Measurements from ENCODE around the gene RRP8.

The RRP8 gene

DNA sequence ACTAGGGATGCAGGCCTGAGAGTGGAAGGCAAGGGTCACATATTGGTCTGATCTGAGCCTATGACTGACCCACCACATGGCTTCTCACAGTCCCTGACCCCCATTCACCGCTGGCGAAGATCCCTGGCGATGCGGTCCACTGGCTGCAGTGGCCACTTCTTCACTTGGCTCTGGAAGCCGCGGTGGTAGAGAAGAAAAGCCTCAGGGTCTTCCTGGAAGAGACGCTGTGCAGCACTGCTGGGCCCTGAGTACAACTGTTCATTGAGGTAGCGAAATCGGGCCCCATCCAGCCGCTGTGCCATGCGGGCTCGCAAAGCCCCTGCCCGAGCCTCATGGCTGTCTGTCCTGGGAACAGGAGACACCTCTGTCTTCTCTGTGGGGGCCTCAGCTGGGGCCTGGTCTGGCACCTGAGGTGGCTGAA is 2.4 kb downstream of the RRP8 start:
- no peak for DNase-seq (ENCODE audit: low read depth in 3 of 3)

DNA sequence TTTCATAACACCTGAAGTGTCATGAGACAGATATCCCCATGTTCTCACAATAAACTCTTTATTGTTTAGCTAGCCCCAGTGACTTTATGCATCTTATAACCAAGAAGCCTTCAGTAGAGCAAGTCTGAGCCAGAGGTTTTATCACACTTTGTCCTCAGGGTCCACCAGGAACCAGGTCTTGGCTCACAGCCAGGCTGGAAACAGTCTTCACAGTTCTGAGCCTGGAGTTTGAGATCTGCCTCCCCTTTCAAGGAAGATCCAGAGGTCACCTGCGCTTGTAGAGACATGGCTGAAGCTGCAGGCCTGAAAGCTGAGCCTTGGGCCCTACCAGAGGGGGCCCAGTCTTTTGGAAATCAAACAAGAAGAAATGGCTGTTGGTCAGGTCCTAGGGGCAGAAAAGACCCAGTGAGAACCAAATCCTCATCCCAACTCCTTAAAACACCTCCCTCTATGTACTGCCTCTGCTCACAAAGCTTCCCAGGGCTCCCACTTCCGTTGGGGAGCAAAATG is 3.5 kb downstream of the RRP8 start:
- no peak for DNase-seq (ENCODE audit: low read depth in 3 of 3)

DNA sequence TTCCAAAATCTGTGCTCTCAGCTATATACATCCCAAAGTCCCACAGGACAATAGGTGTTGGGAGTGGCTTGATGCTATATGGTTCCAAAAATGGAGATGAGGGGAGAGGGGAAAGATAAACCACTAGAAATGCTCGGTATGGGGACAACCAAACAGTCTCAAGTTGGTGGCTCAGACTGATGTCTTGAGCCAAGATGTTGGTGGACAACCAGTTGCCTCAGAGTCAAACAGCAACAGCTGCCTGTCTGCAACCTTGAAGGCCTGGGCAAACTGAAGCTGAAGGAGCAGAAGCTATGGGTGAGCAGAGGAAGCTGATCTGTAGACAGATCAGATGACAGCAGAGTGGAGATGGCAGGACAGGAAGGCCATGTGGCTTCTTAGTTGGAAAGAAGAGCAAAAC is 4.0 kb downstream of the RRP8 start:
- DNase-seq (ENCODE audit: low read depth in 3 of 3): no peak

DNA sequence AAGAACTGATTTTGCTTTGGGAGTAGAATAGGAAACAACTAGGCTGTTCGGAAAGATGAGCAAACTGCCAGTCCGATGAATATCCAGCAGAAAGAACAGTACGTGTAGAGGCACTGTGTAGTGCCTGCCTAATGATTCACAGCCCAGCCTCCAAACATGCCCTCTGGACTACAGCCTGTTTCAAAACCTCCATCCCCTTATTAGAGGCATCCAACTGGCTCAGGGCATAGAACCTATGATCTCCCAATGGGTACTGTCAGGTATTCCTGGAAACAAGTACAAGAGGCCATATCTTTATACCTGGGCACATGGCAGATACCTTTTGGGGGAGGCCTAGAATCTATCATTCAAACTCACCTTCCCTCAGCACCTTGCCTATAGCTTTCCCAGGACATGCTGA is 4.9 kb downstream of the RRP8 start:
- DNase-seq (ENCODE audit: low read depth in 3 of 3): no peak

DNA sequence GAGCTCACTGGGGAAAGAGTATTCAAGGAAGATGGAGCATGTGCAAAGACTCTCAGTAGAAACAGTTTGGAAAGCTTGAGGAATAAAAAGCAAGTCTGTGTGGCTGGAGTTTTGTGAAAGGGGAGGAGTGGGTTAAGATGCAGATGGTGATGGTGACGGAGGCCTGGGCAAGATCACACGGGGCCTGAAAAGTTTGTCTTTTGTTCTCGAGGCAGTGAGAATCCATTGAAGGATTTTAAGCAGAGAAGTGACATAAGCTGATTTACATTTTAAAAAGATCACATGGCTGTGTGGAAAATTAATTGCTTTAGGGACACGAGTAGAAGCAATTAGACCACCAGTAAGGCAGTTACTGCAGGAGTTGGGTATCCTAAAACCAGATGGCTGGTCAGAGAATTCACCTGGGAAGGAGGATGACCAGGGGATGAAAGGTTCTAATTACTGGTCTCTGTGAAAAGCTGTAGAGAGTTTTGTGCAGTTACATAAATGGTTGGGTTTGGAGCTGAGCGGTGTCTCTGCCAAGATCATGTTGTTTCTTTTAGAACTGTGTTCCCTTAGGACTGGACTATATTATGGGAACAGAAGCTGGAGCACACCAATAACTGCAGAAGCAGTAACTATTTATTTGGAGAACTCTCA is 7.1 kb downstream of the RRP8 start:
- no peak for DNase-seq (ENCODE audit: low read depth in 3 of 3)

DNA sequence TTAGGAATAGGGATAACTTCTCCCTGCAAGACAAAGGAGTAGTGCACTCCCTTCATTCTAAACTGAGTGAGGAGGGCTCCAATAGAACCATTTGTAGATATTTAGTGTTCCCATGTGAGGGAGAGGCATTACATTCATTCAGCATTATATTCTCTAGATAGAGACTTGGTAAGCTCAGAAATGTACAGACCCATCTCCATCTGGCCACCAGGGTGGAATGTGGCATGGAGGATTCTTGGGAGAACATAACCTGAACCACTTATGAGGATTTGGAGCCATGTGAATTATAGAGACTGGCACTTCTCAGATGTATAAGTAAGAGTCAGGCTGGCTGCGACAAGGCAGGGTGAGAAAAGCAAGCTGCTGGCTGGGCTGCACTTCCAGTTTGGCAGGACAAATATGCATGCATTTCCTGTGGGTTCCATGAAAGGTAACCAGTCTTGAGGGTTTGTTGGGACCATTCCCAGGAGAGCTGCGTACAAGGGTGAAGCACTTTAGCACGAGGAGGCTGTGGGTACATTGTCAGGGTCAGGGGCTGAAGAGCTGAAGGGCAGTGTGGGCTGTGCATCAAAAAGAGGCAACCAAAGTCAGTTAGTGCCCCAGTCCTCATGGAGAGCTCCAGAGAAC is 9.2 kb downstream of the RRP8 start:
- DNase-seq (ENCODE audit: low read depth in 3 of 3): no peak

DNA sequence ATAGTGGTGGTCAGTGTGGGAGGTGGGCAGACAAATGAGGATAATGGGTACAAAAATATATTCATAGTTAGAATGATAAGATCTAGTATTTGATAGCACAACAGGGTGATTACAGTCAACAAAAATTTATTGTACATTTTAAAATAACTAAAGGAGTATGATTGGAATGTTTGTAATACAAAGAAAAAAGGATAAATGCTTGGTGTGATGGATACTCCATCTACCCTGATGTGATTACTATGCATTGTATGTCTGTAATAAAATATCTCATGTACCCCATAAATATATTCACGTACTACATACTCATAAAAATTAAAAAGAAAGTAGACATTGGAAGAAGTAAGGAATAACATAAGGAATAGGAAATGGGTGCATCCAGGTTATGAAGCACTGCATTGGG is 15.4 kb downstream of the RRP8 start:
- no peak for DNase-seq (ENCODE audit: low read depth in 3 of 3)

DNA sequence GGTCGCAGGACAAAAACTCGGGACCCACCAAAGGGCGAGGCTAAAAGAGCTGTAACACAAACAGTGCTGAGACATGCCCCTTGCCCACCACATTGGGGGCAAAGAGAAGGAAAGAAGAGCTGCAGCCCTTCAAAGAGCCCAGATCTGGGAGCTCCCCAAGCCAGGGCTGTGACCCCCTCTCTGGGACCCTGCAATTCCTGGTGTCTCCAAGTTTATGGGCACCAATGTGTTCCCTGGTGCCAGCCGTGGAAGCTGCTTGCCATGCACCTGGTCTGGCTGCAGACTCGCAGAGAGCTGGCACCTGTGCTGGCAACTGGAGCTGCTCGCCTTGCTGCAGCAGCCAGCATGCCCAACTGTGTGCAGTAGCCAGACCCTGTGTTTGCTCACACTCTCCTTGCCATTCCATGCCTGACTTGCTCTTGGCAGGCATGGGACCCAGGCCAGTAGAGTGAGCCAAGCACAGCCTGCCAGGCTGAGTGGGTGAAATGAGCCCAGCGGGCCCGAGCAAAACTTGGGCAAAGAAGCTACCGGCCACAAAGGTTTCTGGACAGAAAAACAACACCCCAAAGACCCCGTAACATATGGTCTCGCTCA is 16.0 kb downstream of the RRP8 start:
- DNase-seq (ENCODE audit: low read depth in 3 of 3): no peak

DNA sequence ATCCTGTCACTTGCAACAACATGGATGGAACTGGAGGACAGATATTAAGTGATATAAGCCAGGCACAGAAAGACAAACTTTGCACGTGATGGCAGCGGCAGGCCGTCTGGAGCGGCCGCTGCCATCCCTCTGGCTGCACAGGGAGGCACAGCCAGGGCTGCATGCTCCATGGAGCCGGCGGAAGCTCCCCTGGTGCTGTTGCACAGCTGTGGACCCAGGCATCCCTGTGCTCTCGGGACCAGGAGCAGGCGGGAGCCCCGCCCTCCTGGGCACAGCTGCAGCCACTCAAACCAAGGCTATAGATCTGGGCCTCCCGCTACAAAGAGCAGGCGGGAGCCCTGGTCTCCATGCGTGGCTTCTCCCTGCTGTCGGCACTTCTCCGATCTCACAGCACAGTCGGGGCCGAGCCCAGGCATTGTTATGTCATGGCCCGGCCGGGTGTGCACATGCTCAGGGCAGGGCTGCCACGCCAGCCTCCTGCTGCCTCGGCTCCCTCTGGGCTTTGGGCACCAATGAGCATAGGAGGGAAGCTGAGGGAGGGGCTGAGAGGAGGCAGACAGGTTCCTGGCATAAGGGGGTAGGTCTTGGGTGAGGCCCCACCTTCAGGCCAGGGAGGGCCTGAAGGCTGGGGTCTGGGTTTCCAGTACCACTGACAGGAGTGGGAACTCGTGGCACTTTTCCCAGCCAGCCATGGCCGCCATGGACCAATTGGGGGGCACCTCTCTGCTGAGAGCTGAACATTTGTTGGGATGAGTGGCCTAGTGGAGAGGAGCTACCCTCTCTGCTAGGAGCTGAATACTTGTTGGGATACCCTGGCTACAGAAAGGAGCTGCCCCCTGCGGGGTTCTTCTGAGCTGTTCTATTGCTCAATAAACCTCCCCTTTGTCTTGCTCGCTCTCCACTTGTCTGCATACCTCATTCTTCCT is 16.7 kb downstream of the RRP8 start:
- no peak for DNase-seq (ENCODE audit: low read depth in 3 of 3)

DNA sequence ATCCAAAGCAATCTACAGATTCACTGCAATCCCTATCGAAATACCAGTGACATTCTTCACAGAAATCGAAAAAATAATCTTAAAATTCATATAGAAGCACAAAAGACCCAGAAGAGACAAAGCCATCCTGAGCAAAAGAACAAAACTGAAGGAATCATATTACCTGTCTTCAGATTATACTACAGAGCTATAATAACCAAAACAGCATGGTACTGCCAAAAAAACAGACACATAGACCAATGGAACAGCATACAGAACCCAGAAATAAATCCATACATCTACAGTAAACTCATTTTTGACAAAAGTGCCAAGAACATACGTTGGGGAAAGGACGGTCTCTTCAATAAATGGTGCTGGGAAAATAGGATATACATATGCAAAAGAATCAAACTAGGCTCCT is 18.9 kb downstream of the RRP8 start:
- no peak for DNase-seq (ENCODE audit: low read depth in 3 of 3)

DNA sequence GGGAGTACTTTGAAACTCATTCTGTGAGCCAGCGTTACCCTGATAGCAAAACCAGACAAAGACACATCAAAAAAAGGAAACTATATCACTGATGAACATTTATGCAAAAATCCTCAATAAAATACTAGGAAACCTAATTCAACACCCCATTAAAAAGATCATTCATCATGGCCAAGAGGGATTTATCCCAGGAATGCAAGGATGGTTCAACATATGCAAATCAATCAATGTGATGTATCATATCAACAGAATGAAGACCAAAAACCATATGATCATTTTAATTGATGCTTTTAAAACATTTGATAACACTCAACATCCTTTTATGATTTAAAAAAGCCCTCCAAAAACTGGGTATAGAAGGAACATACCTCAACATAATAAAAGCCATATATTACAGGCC is 19.8 kb downstream of the RRP8 start:
- no peak for DNase-seq (ENCODE audit: low read depth in 3 of 3)

DNA sequence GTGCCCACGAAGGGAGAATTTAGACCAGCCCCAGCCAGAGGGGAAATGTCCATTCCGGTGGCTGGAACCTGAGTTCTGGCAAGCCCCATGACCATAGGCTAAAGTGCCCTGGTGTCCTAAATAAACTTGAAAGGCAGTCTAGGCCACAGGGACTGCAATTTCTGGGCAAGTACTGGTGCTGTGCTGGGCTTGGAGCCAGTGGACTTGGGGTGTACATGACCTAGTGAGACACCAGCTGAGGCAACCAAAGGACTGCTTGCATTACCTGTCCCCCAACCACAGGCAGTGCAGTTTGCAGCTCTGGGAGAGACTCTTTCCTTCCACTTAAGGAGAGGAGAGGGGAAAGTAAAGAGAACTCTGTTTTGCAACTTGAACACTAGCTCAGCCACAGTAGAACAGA is 23.7 kb downstream of the RRP8 start:
- no peak for DNase-seq (ENCODE audit: low read depth in 3 of 3)

DNA sequence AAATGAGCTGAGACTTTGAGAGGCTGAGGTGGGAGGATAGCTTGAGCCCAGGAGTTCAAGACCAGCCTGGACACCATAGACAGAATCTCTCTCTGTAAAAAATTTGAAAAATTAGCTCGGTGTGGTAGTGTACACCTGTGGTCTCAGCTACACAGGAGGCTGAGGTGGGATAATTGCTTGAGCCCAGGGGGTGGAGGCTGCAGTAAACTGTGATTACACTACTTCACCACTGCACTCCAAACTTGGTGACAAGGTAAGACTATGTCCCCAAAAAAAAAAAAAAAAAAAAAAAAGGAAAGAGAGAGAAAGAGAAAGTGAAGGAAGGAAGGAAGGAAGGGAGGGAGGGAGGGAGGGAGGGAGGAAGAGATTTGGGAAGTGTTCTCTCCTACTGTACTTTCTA is 25.3 kb downstream of the RRP8 start:
- DNase-seq (ENCODE audit: low read depth in 3 of 3): no peak

DNA sequence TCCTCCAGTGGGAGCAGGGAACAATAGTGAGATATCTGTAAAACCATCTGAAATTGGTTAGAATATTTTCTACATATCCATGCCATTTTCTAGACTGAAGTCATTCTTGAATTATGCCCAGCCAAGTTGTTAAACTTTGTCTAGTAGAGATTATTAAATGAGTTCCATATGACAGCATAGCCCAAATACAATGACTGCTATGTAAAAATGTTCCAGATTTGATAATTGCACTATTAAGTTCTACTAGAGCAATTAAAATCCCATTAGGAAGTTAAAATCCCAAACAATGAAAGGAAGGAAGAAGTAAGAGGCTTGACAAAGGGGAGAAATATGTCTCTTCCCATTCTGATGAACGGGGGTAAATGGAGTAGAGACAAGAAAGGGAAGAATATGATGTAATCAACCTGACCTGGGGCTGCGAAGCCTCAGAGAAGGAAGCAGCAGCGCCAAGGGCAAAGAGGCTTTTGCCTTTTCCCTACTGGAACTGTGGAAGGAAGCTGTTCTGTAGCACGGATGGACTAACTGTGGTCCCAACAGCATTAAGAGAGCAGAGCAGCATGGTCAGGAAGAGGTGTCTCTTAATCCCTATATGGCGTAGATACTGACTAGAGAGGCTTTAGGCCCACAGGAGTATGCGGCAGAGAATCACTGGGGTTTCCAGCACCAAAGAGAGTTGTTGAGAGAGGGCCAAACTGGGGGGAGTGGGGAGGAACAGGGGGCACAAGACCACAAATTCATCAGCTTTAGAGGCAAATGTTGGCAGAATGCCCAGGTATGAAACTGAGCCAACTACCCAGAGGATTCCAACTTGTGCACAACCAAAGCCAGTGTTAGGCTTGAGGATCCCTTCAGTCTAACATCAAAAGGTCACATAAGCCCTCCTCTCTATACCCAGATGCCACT is 26.7 kb downstream of the RRP8 start:
- no peak for DNase-seq (ENCODE audit: low read depth in 3 of 3)

DNA sequence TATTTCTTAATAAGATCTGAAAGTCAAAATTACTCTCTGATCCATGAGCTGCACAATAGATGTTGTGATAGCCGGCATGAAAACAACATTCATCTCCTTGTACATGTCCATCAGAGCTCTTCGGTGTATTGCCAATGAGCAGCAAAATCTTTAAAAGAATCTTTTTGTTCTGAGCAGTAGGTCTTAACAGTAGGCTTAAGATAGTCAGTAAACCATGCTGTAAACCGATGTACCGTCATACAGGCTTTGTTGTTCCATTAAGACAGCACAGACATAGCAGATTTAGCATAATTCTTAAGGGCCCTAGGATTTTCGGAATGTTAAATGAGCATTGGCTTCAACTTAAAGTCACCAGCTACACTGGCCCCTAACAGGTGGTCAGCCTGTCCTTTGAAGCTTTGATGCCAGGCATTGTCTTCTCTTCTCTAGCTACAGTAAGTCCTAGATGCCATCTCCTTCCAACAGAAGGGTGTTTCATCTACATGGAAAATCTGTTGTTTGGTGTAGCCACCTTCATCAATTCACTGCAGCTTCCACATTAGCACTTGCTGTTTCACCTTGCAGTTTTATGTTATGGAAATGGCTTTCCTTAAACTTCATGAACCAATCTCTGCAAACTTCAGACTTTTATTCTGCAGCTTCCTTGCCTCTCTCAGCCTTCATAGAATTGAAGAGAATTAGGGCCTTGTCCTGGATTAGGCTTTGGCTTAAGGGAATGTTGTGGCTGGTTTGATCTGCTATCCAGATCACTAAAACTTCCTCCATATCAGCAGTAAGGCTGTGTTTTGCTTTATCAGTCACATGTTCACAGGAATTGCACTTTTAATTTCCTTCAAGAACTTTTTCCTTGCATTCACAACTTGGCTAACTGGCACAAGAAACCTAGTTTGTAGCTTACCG is 28.4 kb downstream of the RRP8 start:
- no peak for DNase-seq (ENCODE audit: low read depth in 3 of 3)

DNA sequence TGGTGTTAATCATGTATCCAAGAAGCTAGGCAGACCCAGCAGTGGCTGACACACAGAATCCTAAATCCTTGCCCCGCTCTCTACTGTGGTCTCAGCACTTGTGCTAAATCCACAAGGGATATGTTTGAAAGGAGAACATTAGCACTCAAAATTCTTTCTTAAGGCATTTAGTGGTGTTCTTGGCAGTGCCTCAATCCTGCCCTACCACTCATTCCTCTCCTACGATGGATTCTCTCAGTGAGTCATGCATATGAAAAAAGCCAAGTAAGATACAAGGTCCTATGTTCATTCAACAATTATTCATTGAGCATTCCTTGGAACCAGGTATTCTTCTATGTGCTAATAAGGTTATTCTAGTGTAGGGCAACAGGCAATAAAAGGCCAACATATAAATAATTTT is 31.2 kb downstream of the RRP8 start:
- no peak for DNase-seq (ENCODE audit: low read depth in 3 of 3)

DNA sequence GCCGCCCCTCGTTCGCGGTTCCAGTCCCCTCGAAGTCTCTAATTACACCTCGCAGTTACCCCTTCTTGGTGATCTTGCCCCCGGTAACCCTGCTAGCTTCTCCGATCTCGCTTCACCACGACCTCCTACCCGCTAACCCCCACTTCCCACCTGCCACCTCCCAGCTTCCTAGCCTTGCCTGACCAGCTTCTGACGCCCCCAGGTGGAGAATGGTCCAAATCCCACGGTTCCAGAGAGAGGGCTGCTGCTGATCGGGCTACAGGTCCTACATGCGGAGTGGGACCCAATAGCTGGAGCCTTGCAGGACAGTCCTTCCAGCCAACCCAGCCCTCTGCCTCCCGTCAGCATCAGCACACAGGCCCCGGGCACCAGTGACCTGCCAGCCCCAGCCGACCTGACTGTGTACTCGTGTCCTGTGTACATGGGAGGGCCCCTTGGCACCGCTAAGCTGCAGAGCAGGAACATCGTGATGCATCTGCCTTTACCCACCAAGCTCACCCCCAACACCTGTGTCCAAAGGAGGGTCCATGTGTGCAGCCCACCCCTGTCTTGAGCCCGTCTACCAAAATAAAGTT is 31.9 kb downstream of the RRP8 start:
- DNase-seq (ENCODE audit: low read depth in 3 of 3): no peak

DNA sequence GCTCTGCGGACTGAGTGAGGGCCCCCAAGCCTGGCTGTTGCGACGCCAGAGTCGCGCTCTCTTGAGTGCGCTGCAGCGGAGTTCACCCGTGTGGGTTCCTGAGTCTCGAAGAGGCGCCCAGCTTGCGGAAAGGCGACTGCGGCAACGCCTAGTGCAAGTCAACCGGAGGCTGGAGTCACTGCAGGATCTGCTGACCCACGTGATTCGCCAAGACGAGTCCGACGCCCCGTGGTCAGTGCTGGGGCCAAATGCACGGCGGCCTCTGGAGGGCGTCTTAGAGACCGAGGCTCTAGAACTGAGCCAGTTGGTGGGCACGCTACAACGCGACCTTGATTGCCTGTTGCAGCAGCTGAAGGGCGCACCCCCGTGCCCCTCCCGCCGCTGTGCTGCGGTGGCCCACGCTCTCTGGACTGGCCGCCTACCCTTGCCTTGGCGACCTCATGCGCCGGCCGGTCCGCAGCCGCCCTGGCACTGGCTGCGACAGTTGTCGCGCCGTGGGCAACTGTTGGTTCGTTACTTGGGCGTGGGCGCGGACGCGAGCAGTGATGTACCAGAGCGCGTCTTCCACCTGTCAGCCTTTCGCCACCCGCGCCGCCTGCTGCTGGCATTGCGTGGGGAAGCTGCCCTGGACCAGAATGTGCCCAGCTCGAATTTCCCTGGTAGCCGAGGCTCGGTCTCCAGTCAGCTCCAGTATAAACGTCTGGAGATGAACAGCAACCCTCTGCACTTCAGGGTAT is 32.6 kb downstream of the RRP8 start:
- DNase-seq (ENCODE audit: low read depth in 3 of 3): no peak

DNA sequence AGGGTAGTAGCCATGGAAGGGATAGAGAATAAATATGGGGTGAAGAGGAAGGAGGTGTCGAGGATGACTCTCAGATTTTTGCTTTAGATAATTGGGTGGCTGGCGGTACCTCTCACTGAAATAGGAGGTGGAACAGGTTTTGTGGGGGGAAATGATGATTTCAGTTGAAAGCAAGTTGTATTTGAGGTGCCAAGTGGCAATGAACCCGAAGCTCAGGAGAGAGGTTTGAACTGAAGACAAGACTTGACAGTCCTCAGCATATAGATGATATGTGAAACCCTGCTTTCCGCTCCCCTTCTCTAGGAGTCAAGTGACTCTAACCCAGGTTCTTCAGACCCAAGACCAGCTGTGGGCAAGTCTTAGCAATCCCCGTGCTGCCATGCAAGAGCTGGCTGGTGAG is 33.7 kb downstream of the RRP8 start:
- DNase-seq (ENCODE audit: low read depth in 3 of 3): no peak
